Heart left ventricle (tissue), 13 donors: Measurements from ENCODE around the gene GFRA3.

Source experiments
- CTCF ChIP-seq, 12 donors: fragments of 200-600 bp; sonication (generic) in 4 of 12; IDR thresholded peaks; one replicate each; pipeline versions ENCODE4 v1.5.0 to v1.8.0; 2018 to 2022; ENCODE audit warnings: antibody characterized with exemption in 12 of 12, mild to moderate bottlenecking in 5 of 12
- POLR2A ChIP-seq, 2 donors: fragments of 450-650 bp; IDR thresholded peaks; one replicate each; pipeline ENCODE4 v1.6.1; 2017; ENCODE audit warnings: antibody characterized with exemption in 2 of 2, mild to moderate bottlenecking in 2 of 2, moderate library complexity in 2 of 2
- donor health status: ischemic (EF 13 %, LVEDD 7.1; RV severe dilation, severe dysfunction).
- donor health status: DM: no; HTN: yes; CAD: no.
- donor health status: DM: no; HTN: no; CAD: no.
- donor health status: ischemic (EF 25% LVEDD 6.9; RV normal size, moderate dysfunction).
- donor health status: ischemic (EF 25% LVEDD 5.7; RV mildly dilated, moderate dysfunction).
- donor health status: ischemic (EF 35%, LVEDD 5.7; RV mildly dilated, moderate dysfunction).
- donor health status: nonischemic (EF 11% LVEDD 7.7; RV severe dilation, severe dysfunction).
- donor health status: DM: yes; HTN: yes; CAD: no.
- donor health status: PGD.
- donor health status: ischemic (EF 29% LVEDD 5.4; RV normal size, mild dysfunction).
- donor health status: nonischemic (EF 23%, LVEDD 6.1; RV moderate dilation, normal function).

GRCh38 chr5:138230261-138230660 is 44.2 kb downstream of the GFRA3 start:
- TF ChIP-seq CTCF (IDR thresholded peaks at IDR 0.05) (no peak), POLR2A (IDR thresholded peaks at IDR 0.05) (no peak)
